Measurements from ENCODE around the gene THRB. TPM values are rescaled to one million over a fixed set of nuclear protein-coding genes. Genes with fewer than 3 reads are reported as not detected.

THRB gene
- total RNA-seq, 1 experiment from 2014 or later: 9.7 TPM

- intact Hi-C loops (cut with micrococcal nuclease; ENCODE audit: unreplicated experiment): no loop called here
- Histone ChIP-seq H3K9me3 (ENCODE audit: insufficient read depth, low read depth) (no peaks in the 10 kb centered on the region), H3K4me2 (no peak overlapping the region), H3K4me1 (replicated peaks; ENCODE audit: insufficient read depth) (peaks cover 31% of the 10 kb centered on the region), H3K27ac (0 out of 2 replicates have a peak overlapping the region, but pooled peaks have one; percentile 19), H3K79me2 (ENCODE audit: low read depth) (no peaks in the 10 kb centered on the region), H4K20me1 (ENCODE audit: insufficient read depth) (no peaks in the 10 kb centered on the region), H3K27me3 (ENCODE audit: insufficient read depth, low read depth) (no peaks in the 10 kb centered on the region), H3F3A (ENCODE audit: insufficient read depth, low read depth) (0 out of 2 replicates have a peak, but pooled peaks cover 6% of the 10 kb centered on the region), H3K36me3 (ENCODE audit: low read depth) (no peaks in the 10 kb centered on the region), H2AFZ (no peak overlapping the region), H3K4me3 (no peak overlapping the region), H3K9me2 (ENCODE audit: insufficient read depth) (no peaks in the 10 kb centered on the region)
- no peak for DNase-seq
- POLR2A ChIA-PET (ENCODE audit: unreplicated experiment): no interaction called here
- BruUV-seq (replicated peaks): no TSS peak
- TF ChIP-seq EZH2 (IDR thresholded peaks at IDR 0.05; ENCODE audit: low read depth): no peak
- no peak for TF ChIP-seq CTCF (conservative IDR thresholded peaks at IDR 0.05)
- CTCF ChIA-PET: no interaction called here
Measured at GRCh38 chr3:24271228-24271627, 223.4 kb downstream of the THRB start.

- BruUV-seq (replicated peaks): no TSS peak
- no peak overlapping the region for H3K27ac ChIP-seq
- H3K9me2 ChIP-seq (ENCODE audit: insufficient read depth): no peaks in the 10 kb centered on the region
- H3K4me3 ChIP-seq: no peak overlapping the region
- H3K27me3 ChIP-seq (ENCODE audit: insufficient read depth, low read depth): no peaks in the 10 kb centered on the region
- POLR2A ChIA-PET (ENCODE audit: unreplicated experiment): no interaction called here
- H3K36me3 ChIP-seq (ENCODE audit: low read depth): no peaks in the 10 kb centered on the region
- intact Hi-C loops (cut with micrococcal nuclease; ENCODE audit: unreplicated experiment): no loop called here
- H2AFZ ChIP-seq: no peak overlapping the region
- CTCF ChIA-PET: no interaction called here
- TF ChIP-seq CTCF (conservative IDR thresholded peaks at IDR 0.05) (no peak), EZH2 (IDR thresholded peaks at IDR 0.05; ENCODE audit: low read depth) (no peak)
- DNase-seq: no peak
- H4K20me1 ChIP-seq (ENCODE audit: insufficient read depth): no peaks in the 10 kb centered on the region
- H3K9me3 ChIP-seq (ENCODE audit: insufficient read depth, low read depth): no peaks in the 10 kb centered on the region
- no peaks in the 10 kb centered on the region for H3K79me2 ChIP-seq (ENCODE audit: low read depth)
- H3F3A ChIP-seq (ENCODE audit: insufficient read depth, low read depth): 0 out of 2 replicates have a peak, but pooled peaks cover 6% of the 10 kb centered on the region
- no peak overlapping the region for H3K4me2 ChIP-seq
- H3K4me1 ChIP-seq (replicated peaks; ENCODE audit: insufficient read depth): peaks cover 31% of the 10 kb centered on the region
Measured at GRCh38 chr3:24270744-24271143, 223.9 kb downstream of the THRB start.

- no peak for TF ChIP-seq CTCF (conservative IDR thresholded peaks at IDR 0.05)
- TF ChIP-seq EZH2 (IDR thresholded peaks at IDR 0.05; ENCODE audit: low read depth): no peak
- Histone ChIP-seq H3K4me3 (no peak overlapping the region), H3F3A (ENCODE audit: insufficient read depth, low read depth) (0 out of 2 replicates have a peak, but pooled peaks cover 6% of the 10 kb centered on the region), H4K20me1 (ENCODE audit: insufficient read depth) (no peaks in the 10 kb centered on the region), H3K27me3 (ENCODE audit: insufficient read depth, low read depth) (no peaks in the 10 kb centered on the region), H3K9me2 (ENCODE audit: insufficient read depth) (no peaks in the 10 kb centered on the region), H3K27ac (no peak overlapping the region), H3K4me1 (replicated peaks; ENCODE audit: insufficient read depth) (peaks cover 31% of the 10 kb centered on the region), H3K79me2 (ENCODE audit: low read depth) (no peaks in the 10 kb centered on the region), H3K36me3 (ENCODE audit: low read depth) (no peaks in the 10 kb centered on the region), H2AFZ (no peak overlapping the region), H3K4me2 (no peak overlapping the region), H3K9me3 (ENCODE audit: insufficient read depth, low read depth) (no peaks in the 10 kb centered on the region)
- no peak for DNase-seq
- BruUV-seq (replicated peaks): no TSS peak
- ChIA-PET CTCF (no interaction called here), POLR2A (ENCODE audit: unreplicated experiment) (no interaction called here)
- intact Hi-C loops (cut with micrococcal nuclease; ENCODE audit: unreplicated experiment): no loop called here
Measured at GRCh38 chr3:24270204-24270691, 224.4 kb downstream of the THRB start.
